GM10248 (cell line): ENCODE results near the gene CACNA2D3.

Experiments
- CTCF ChIA-PET: fragments of 300-600 bp; sonication (Branson Sonifier 250); formaldehyde crosslinking; extraction: SDS; loops from one replicate; lab custom pipeline; 2021; ENCODE audit warnings: antibody characterized with exemption; lab: Yijun Ruan, JAX
- POLR2A ChIA-PET: fragments of 350-650 bp; sonication (Branson Sonifier 250); formaldehyde crosslinking; extraction: SDS; loops from one replicate; lab custom pipeline; 2020; ENCODE audit warnings: antibody characterized with exemption; lab: Yijun Ruan, JAX
- DNase-seq: peaks from one replicate; pipeline ENCODE4 v3.0.0; 2012; ENCODE audit errors: extremely low spot score
- TF ChIP-seq, protein P1 (sequence below): IDR thresholded peaks from 2 replicates; pipeline ENCODE4 v1.5.1; 2012; ENCODE audit warnings: mild to moderate bottlenecking, low read depth; ENCODE audit errors: extremely low read depth, missing control alignments, control extremely low read depth

The CACNA2D3 gene

DNA sequence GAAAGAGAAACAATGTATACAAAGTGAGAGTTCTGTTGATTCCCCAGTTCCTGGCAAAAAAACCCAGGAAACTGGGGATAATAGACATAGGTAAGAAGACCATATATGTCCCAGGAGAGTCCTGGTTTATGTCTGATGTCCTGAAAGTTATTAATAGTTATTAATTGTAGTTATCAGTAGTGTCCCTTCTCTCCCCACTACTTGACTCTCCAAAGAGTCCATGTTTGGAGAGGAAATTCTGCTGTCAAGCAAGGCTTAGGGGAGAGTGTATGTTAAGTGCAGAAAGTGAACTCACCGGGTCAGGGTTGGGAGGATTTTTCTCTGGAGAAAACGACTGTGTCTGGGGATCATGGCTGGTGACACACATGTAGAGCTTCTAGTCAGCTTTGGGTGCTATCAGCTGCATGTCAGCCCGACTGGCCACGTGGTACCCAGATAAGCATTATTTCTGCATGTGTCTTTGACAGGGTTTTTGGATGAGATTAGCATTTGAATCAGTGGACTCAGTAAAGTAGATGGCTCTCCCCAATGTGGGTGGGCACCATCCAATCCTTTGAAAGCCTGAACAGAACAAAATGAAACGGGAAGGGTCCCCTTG, 80.4 kb downstream of the CACNA2D3 start:
- TF ChIP-seq, protein P1, sequence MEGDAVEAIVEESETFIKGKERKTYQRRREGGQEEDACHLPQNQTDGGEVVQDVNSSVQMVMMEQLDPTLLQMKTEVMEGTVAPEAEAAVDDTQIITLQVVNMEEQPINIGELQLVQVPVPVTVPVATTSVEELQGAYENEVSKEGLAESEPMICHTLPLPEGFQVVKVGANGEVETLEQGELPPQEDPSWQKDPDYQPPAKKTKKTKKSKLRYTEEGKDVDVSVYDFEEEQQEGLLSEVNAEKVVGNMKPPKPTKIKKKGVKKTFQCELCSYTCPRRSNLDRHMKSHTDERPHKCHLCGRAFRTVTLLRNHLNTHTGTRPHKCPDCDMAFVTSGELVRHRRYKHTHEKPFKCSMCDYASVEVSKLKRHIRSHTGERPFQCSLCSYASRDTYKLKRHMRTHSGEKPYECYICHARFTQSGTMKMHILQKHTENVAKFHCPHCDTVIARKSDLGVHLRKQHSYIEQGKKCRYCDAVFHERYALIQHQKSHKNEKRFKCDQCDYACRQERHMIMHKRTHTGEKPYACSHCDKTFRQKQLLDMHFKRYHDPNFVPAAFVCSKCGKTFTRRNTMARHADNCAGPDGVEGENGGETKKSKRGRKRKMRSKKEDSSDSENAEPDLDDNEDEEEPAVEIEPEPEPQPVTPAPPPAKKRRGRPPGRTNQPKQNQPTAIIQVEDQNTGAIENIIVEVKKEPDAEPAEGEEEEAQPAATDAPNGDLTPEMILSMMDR, result no peak
- no peak for DNase-seq
- CTCF ChIA-PET, result no interaction called here
- POLR2A ChIA-PET, result no interaction called here

- CTCF ChIA-PET, result interaction anchor here (1.3 kb wide), 2 partner anchors 14 to 52 kb away, joined by 3 read pairs; no protein-coding TSS in a partner anchor
- no peak for DNase-seq
- TF ChIP-seq, protein P1, result no peak
- POLR2A ChIA-PET, result no interaction called here
Measured at GRCh38 chr3:54206874-54207273, 84.5 kb downstream of the CACNA2D3 start.

- POLR2A ChIA-PET, result no interaction called here
- CTCF ChIA-PET, result no interaction called here
- TF ChIP-seq, protein P1, result no peak
- no peak for DNase-seq
Measured at GRCh38 chr3:54211097-54211496, 88.7 kb downstream of the CACNA2D3 start.

- CTCF ChIA-PET, result no interaction called here
- TF ChIP-seq, protein P1, result no peak
- DNase-seq, result no peak
- POLR2A ChIA-PET, result no interaction called here
Measured at GRCh38 chr3:54212723-54213122, 90.4 kb downstream of the CACNA2D3 start.

DNA sequence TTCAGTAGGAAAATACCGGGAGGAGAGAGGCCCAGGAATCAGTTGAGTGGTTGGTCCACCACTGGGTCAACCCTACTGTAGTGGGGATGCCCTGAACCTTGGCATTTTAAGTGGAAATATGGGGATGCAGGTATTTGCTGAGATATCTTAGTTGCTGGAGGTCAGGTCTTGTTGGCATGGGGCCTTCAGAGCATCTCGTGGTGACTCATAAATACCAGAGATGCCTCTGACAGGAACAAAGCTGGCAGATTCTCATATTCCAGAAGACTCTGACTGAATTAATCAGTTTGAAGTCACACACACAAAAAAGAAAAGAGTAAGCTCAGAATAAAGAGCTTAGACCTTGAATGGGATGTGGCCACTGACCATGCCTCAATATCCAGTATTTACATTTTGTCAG, 91.6 kb downstream of the CACNA2D3 start:
- TF ChIP-seq, protein P1, result no peak
- CTCF ChIA-PET, result interaction anchor here (0.9 kb wide), 1 partner anchor 15 kb away, joined by 3 read pairs; no protein-coding TSS in a partner anchor
- POLR2A ChIA-PET, result no interaction called here
- no peak for DNase-seq

GRCh38 chr3:54214845-54215244, 92.5 kb downstream of the CACNA2D3 start:
- POLR2A ChIA-PET, result no interaction called here

More at GRCh38 chr3:54214845-54215244, 92.5 kb downstream of the CACNA2D3 start:
- TF ChIP-seq, protein P1, result no peak
- no peak for DNase-seq
- CTCF ChIA-PET, result interaction anchor here (0.9 to 1.0 kb wide), 2 partner anchors 13 to 16 kb away, joined by 3 read pairs; no protein-coding TSS in a partner anchor
